Measurements from ENCODE around the gene ITPKB.

The ITPKB gene

GRCh38 chr1:226674892-226675714 is 64.0 kb downstream of the ITPKB start:
- Histone ChIP-seq H3K4me3 (ENCODE audit: low read depth, low read length) (no peak overlapping the region), H3K27me3 (no peaks in the 10 kb centered on the region), H3K4me1 (no peaks in the 10 kb centered on the region), H3K36me3 (no peaks in the 10 kb centered on the region), H3K9me3 (no peaks in the 10 kb centered on the region)
- no peak for DNase-seq
- TF ChIP-seq CTCF (IDR thresholded peaks at IDR 0.05; ENCODE audit: low read depth, low read length) = no peak

GRCh38 chr1:226672339-226672762 is 66.7 kb downstream of the ITPKB start:
- Histone ChIP-seq H3K27me3 (no peaks in the 10 kb centered on the region), H3K4me1 (no peaks in the 10 kb centered on the region), H3K4me3 (ENCODE audit: low read depth, low read length) (no peak overlapping the region), H3K9me3 (no peaks in the 10 kb centered on the region), H3K36me3 (no peaks in the 10 kb centered on the region)
- TF ChIP-seq CTCF (IDR thresholded peaks at IDR 0.05; ENCODE audit: low read depth, low read length) = no peak
- no peak for DNase-seq

GRCh38 chr1:226671277-226671676 is 67.8 kb downstream of the ITPKB start:
- DNase-seq = no peak
- no peak for TF ChIP-seq CTCF (IDR thresholded peaks at IDR 0.05; ENCODE audit: low read depth, low read length)
- no peaks in the 10 kb centered on the region for H3K27me3 ChIP-seq
- no peaks in the 10 kb centered on the region for H3K36me3 ChIP-seq
- H3K9me3 ChIP-seq = no peaks in the 10 kb centered on the region
- H3K4me3 ChIP-seq (ENCODE audit: low read depth, low read length) = no peak overlapping the region
- H3K4me1 ChIP-seq = no peaks in the 10 kb centered on the region

GRCh38 chr1:226670073-226670472 is 69.0 kb downstream of the ITPKB start:
- Histone ChIP-seq H3K27me3 (no peaks in the 10 kb centered on the region), H3K36me3 (no peaks in the 10 kb centered on the region), H3K4me3 (ENCODE audit: low read depth, low read length) (no peak overlapping the region), H3K9me3 (no peaks in the 10 kb centered on the region), H3K4me1 (no peaks in the 10 kb centered on the region; the same call in 1 of the 2 replicates)
- DNase-seq = no peak
- TF ChIP-seq CTCF (IDR thresholded peaks at IDR 0.05; ENCODE audit: low read depth, low read length) = no peak

- no peak for DNase-seq
- H3K9me3 ChIP-seq = no peaks in the 10 kb centered on the region
- no peaks in the 10 kb centered on the region for H3K36me3 ChIP-seq
- H3K4me1 ChIP-seq = peaks cover 9% of the 10 kb centered on the region
- TF ChIP-seq CTCF (IDR thresholded peaks at IDR 0.05; ENCODE audit: low read depth, low read length) = no peak
- H3K4me3 ChIP-seq (ENCODE audit: low read depth, low read length) = no peak overlapping the region
- H3K27me3 ChIP-seq = no peaks in the 10 kb centered on the region
Observed at GRCh38 chr1:226668173-226668560, 70.9 kb downstream of the ITPKB start.

DNA sequence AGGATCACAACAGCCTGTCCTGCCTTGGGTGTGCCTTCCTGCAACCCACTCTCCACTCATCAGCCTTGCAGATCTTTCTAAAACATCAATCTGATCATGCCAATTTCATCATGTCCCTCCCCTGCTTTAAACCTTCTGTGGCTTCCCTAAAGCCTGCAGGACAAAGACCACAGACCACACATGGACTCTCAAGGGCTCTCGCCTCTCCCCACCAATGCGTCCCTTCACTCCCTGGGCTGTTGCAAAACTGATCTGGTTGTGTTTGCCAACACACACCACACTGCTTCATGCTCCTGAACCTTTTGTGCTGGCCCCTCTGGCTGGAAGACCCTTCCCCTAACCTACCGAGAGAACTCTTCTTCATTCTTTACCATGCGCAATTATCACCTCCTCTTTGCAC is 72.4 kb downstream of the ITPKB start:
- Histone ChIP-seq H3K4me3 (ENCODE audit: low read depth, low read length) (no peak overlapping the region), H3K36me3 (no peaks in the 10 kb centered on the region), H3K27me3 (no peaks in the 10 kb centered on the region), H3K9me3 (no peaks in the 10 kb centered on the region), H3K4me1 (peaks cover 21% of the 10 kb centered on the region)
- DNase-seq = no peak
- TF ChIP-seq CTCF (IDR thresholded peaks at IDR 0.05; ENCODE audit: low read depth, low read length) = no peak

All from BE2C (cell line).